Aorta (tissue), 5 donors: ENCODE data around the gene TVP23A. TPM values are rescaled to one million over a fixed set of nuclear protein-coding genes. Genes with fewer than 3 reads are reported as not detected.

ENCODE experiments used
- ATAC-seq: fragments of 200-7000 bp; cut with Tn5 transposase; one replicate; pipeline ENCODE4 v1.9.1; 2022; ENCODE audit warnings: moderate library complexity; ENCODE audit not compliant: low FRiP score
- DNase-seq, 2 donors: peaks; one replicate each; pipeline ENCODE4 v3.0.0-alpha.2; 2020
- H3K27ac ChIP-seq, 2 donors: one replicate each; pipeline ENCODE4 v1.5.1; 2013; ENCODE audit warnings: low read length in 2 of 2, mild to moderate bottlenecking in 2 of 2, moderate library complexity in 2 of 2, control low read depth in 1 of 2, inconsistent platforms in 1 of 2, low read depth in 1 of 2
- H3K27me3 ChIP-seq, 2 donors: one replicate each; pipeline ENCODE4 v1.6.1; 2013; ENCODE audit warnings: control low read depth in 1 of 2, low read length in 1 of 2, mild to moderate bottlenecking in 1 of 2, moderate library complexity in 1 of 2; ENCODE audit not compliant: insufficient read depth in 2 of 2, control insufficient read depth in 1 of 2
- H3K36me3 ChIP-seq, 2 donors: one replicate each; pipeline ENCODE4 v1.6.1; 2013; ENCODE audit warnings: control low read depth in 1 of 2, low read length in 1 of 2, mild to moderate bottlenecking in 1 of 2; ENCODE audit not compliant: insufficient read depth in 2 of 2, control insufficient read depth in 1 of 2
- H3K4me1 ChIP-seq, 2 donors: one replicate each; pipeline ENCODE4 v1.6.1; 2013; ENCODE audit warnings: low read length in 2 of 2, control low read depth in 1 of 2, mild to moderate bottlenecking in 1 of 2, moderate library complexity in 1 of 2; ENCODE audit not compliant: insufficient read depth in 2 of 2, control insufficient read depth in 1 of 2
- H3K4me3 ChIP-seq, 2 donors: one replicate each; pipeline ENCODE4 v1.5.1; 2013; ENCODE audit warnings: low read length in 2 of 2, control low read depth in 1 of 2, mild to moderate bottlenecking in 1 of 2
- H3K9me3 ChIP-seq: one replicate; pipeline ENCODE4 v1.6.1; 2013; ENCODE audit warnings: mild to moderate bottlenecking, low read length; ENCODE audit not compliant: control insufficient read depth
- WGBS, 2 donors: extraction: QIAGEN DNeasy Blood & Tissue Kit; methylation state at CpG; one replicate each; pipeline ENCODE4 v1.1.7; 2013; 5-methylcytosine and 5-hydroxymethylcytosine counted together
- intact Hi-C, 2 donors: fragments of 100-400 bp; cut with DNase I; formaldehyde crosslinking; loops; one replicate each; pipeline versions ENCODE4 v1.14.2 to v1.15.0; 2022
- polyA plus RNA-seq, 2 donors: library from polyadenylated mRNA; stranded (reverse); fragments of 200-250 nt; gene quantifications; one replicate each; pipeline ENCODE4 v1.2.3, GENCODE V29; 2013
- total RNA-seq, 2 donors: library from RNA; stranded (reverse); fragmentation: NEBNext Ultra II Directional; extraction: Animal tissue kit (Norgen Biotek cat#: 25700); gene quantifications; one replicate each; pipeline ENCODE4 v1.2.1, GENCODE V29; 2021
- donor health status: healthy with polysubstance abuse.
- donor health status: Bipolar disorder and iron deficiency.
- donor health status: DM: no; HTN: no; CAD: no.
- donor health status: DM: no; HTN: no; CAD: no.
- donor health status: DM: yes; HTN: yes; CAD: no.

Gene TVP23A
- total and polyA plus RNA-seq, 4 donors, result 0.51 to 5.6 (median 0.58) TPM; not detected in 1

GRCh38 chr16:10856042-10856441, 37.4 kb upstream of the TVP23A start:
- no peaks in the 10 kb centered on the region for H3K4me1 ChIP-seq
- intact Hi-C loops, result no loop called here
- H3K9me3 ChIP-seq, result no peaks in the 10 kb centered on the region
- 88 to 95% methylated on average over 2 of the region's 2 CpGs for WGBS, 2 donors
- no peaks in the 10 kb centered on the region for H3K27me3 ChIP-seq
- H3K4me3 ChIP-seq, result no peak overlapping the region
- H3K36me3 ChIP-seq, result no peaks in the 10 kb centered on the region
- no peak overlapping the region for H3K27ac ChIP-seq
- no peak for ATAC-seq
- no peak for DNase-seq

- H3K4me1 ChIP-seq, result no peaks in the 10 kb centered on the region
- intact Hi-C loops, result no loop called here
- ATAC-seq (no peak), DNase-seq (no peak)
- WGBS, 2 donors, result 88 to 92% methylated on average over 5 of the region's 5 CpGs
- H3K4me3 ChIP-seq, result no peak overlapping the region
- H3K36me3 ChIP-seq, result no peaks in the 10 kb centered on the region
- H3K27me3 ChIP-seq, result no peaks in the 10 kb centered on the region
- H3K9me3 ChIP-seq, result no peaks in the 10 kb centered on the region
- H3K27ac ChIP-seq, result no peak overlapping the region
These were observed 34.4 kb upstream of the TVP23A start for GRCh38 chr16:10852948-10853347.

- WGBS, 2 donors, result 62 to 64% methylated on average over 4 of the region's 4 CpGs
- Histone ChIP-seq H3K36me3 (no peaks in the 10 kb centered on the region), H3K4me3 (no peak overlapping the region), H3K4me1 (no peaks in the 10 kb centered on the region), H3K27ac (no peak overlapping the region), H3K27me3 (no peaks in the 10 kb centered on the region), H3K9me3 (no peaks in the 10 kb centered on the region)
- ATAC-seq (no peak), DNase-seq (no peak)
- intact Hi-C loops, result no loop called here
These were observed 33.7 kb upstream of the TVP23A start for GRCh38 chr16:10852286-10852685.

DNA sequence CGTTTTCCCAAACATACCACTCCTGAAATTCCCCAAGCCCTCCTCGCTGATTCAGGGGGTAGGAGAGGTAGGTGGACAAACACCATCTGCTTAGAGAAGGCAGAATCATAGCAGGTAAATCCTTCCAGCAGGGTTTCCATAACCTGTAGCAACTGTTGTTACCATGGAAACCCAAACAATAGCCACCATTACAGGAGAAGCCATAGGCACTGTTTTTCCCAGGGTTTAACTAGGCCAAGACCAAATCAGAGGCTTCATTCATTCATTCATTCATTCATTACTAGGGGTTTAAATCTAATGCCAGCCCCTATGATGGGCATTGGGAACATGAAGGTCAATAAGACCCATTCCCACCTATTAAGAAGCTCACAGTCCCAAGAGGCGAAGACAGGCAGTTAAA, 32.9 kb upstream of the TVP23A start:
- no peaks in the 10 kb centered on the region for H3K36me3 ChIP-seq
- no peak for ATAC-seq
- H3K9me3 ChIP-seq, result no peaks in the 10 kb centered on the region

GRCh38 chr16:10850478-10850850, 31.9 kb upstream of the TVP23A start:
- WGBS, 2 donors, result 83 to 84% methylated on average over 4 of the region's 4 CpGs
- H3K36me3 ChIP-seq, result no peaks in the 10 kb centered on the region
- no peak overlapping the region for H3K4me3 ChIP-seq
- no peaks in the 10 kb centered on the region for H3K27me3 ChIP-seq
- no peaks in the 10 kb centered on the region for H3K9me3 ChIP-seq
- no peak for ATAC-seq
- no peak overlapping the region for H3K27ac ChIP-seq
- H3K4me1 ChIP-seq, result no peaks in the 10 kb centered on the region
- no peak for DNase-seq
- intact Hi-C loops, result no loop called here

More for the DNA sequence above, 32.9 kb upstream of the TVP23A start:
- H3K4me3 ChIP-seq, result no peak overlapping the region
- 92 to 95% methylated on average over 3 of the region's 3 CpGs for WGBS, 2 donors
- H3K4me1 ChIP-seq, result no peaks in the 10 kb centered on the region
- no peak overlapping the region for H3K27ac ChIP-seq
- intact Hi-C loops, result no loop called here
- DNase-seq, result no peak
- H3K27me3 ChIP-seq, result no peaks in the 10 kb centered on the region

DNA sequence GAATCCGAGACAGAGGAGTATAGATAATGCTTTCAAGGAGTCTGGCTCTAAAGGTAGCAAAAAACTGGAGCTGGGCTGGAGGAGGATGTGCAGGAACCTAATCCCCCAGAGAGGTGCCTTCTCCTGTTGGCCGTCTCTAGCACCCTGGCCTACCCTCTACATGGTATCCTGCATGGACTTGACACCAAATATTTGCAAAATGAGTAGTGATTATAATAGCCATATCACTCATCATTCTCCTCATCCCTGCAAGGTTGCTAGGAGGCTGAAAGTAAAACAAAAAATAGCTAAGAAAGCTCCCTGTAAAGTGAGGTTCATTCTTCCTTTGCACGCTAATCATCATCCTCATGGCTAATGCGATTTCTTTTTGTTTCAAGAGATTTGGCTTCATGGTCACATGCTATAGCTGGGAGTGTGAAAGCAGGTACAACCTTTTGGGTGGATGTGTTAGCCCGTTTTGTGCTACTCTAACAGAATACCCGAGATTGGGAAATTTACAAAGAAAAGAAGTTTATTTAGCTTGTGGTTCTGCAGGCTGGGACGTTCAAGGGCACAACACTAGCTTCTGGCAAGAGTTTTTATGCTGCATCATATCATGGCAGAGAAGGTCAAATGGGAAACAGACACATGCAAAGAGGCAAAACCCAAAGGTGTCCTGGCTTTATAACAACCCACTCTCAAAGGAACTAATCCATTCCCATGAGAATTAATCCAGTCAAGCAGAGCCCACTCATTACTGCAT, 31.3 kb upstream of the TVP23A start:
- Histone ChIP-seq H3K9me3 (no peaks in the 10 kb centered on the region), H3K4me1 (no peaks in the 10 kb centered on the region), H3K36me3 (no peaks in the 10 kb centered on the region), H3K27me3 (no peaks in the 10 kb centered on the region), H3K27ac (no peak overlapping the region), H3K4me3 (no peak overlapping the region)
- intact Hi-C loops, result no loop called here
- no peak for ATAC-seq
- whole genome bisulfite sequencing, 2 donors, result 73 to 83% methylated on average over 7 of the region's 7 CpGs
- no peak for DNase-seq

DNA sequence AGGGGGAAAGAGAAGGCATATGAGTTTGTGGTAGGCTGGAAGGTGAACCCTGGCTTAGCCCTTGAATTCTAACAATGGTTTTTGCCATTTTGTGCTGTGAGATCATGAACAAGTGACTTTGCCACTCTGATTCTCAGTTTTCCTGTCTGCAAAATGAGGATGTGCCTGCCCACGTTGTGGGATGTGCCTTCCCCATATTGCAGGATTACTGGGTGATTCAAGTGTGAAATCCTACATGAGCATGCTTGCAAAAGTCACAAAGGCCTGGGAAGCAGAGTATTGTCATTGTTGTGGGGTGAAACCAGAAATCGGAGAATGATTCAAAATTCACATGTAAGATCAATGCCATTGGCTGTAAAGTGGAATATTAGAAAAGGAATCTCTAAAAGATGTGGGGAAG, 28.6 kb upstream of the TVP23A start:
- intact Hi-C loops, result no loop called here
- WGBS, 2 donors, result 68 to 73% methylated on average over 2 of the region's 2 CpGs
- DNase-seq (no peak), ATAC-seq (no peak)
- Histone ChIP-seq H3K4me3 (no peak overlapping the region), H3K4me1 (no peaks in the 10 kb centered on the region), H3K27me3 (no peaks in the 10 kb centered on the region), H3K9me3 (no peaks in the 10 kb centered on the region), H3K36me3 (no peaks in the 10 kb centered on the region), H3K27ac (no peak overlapping the region)

DNA sequence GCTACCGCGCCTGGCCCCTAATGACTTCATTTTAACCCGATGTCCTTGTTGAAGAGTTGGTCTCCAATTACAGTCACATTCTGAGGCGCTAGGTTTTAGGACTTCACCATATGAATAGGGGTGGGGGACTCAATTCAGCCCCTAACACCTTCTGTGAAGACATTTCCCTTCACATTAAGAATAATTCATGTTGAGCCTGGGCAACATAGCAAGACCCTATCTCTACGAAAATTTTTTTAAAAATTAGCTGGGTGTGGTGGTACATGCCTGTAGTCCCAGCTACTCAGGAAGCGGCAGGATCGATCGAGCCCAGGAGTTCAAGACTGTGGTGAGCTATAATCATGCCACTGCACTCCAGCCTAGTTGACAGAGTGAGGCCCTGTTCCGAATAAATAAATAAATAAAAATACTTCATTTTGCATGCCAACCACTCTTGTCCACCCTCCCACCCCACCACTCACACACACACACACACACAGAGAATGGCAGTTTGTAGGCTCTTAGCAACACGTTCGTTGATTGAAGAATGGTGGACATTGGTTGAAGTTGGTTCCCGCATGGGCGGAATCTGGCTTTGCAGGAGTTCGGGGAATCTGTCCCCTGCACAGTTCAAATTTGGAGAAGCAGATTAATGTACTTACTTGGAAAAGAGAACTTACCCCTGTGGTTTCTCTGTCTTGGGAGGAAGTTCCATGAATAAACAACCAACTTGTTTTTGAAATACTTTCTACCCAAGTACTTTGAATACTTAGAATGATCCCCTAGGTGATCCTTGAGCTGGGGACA, 27.8 kb upstream of the TVP23A start:
- H3K36me3 ChIP-seq, result no peaks in the 10 kb centered on the region
- no peaks in the 10 kb centered on the region for H3K4me1 ChIP-seq
- no peak overlapping the region for H3K4me3 ChIP-seq
- ATAC-seq, result no peak
- H3K27ac ChIP-seq, result no peak overlapping the region
- peak in 1 of 2 donors; percentile 10 for DNase-seq
- intact Hi-C loops, result no loop called here
- 91% methylated on average over 14 of the region's 14 CpGs for WGBS, 2 donors
- H3K9me3 ChIP-seq, result no peaks in the 10 kb centered on the region
- H3K27me3 ChIP-seq, result no peaks in the 10 kb centered on the region

DNA sequence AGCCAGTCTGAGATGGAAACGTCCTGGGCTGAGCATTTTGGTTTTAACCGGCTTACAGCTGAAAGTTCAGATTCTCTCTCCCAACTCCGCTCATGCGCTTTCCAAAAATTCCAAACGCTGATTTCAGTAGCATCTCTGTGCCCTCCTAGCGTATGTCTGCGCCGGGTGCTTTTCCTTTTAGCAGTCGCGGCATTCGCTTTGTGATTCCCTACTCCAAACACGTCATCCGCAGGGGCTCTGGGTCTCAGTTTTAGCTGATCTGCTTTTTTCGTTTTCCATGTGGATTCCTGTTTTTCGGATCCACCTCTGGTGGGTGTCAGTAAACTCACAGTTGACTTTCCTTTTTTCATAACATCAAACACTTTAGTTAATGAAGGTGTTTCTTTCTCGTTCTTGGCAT, 22.1 kb upstream of the TVP23A start:
- Histone ChIP-seq H3K27ac (no peak overlapping the region), H3K27me3 (no peaks in the 10 kb centered on the region), H3K4me1 (no peaks in the 10 kb centered on the region), H3K9me3 (no peaks in the 10 kb centered on the region), H3K4me3 (no peak overlapping the region), H3K36me3 (no peaks in the 10 kb centered on the region)
- intact Hi-C loops, result no loop called here
- WGBS, 2 donors, result 60 to 65% methylated on average over 16 of the region's 16 CpGs
- no peak for ATAC-seq
- DNase-seq, result peak in 1 of 2 donors; percentile 40
